HCT116 (cell line): ENCODE results near the gene ZXDC. TPM values are rescaled to one million over a fixed set of nuclear protein-coding genes. Genes with fewer than 3 reads are reported as not detected.

ENCODE experiments used
- ATAC-seq: fragments of 200-7000 bp; cut with Tn5 transposase; 2 replicates; pipeline ENCODE4 v1.9.1; 2020; ENCODE audit warnings: mild to moderate bottlenecking, moderate library complexity
- BruUV-seq: library from RNA; stranded (reverse); fragments of 400-500 nt; replicated peaks from 2 replicates; lab custom pipeline; 2021; lab: Mats Ljungman, UMichigan
- CTCF ChIA-PET: fragments of 300-600 bp; sonication (Branson Sonifier 250); formaldehyde crosslinking; loops from one replicate; lab custom pipeline; 2021; ENCODE audit warnings: antibody characterized with exemption; lab: Charles Lee
- POLR2A ChIA-PET: fragments of 300-600, 350-600 bp; sonication (Branson Sonifier 250); formaldehyde crosslinking; loops from one replicate; lab custom pipeline; 2021; ENCODE audit warnings: antibody characterized with exemption; lab: Charles Lee
- RAD21 ChIA-PET, 2 experiments: fragments of 300-600 bp; sonication (Branson Sonifier 250); formaldehyde crosslinking; loops; one replicate each; lab custom pipeline; 2023; ENCODE audit warnings: low total read pairs in 2 of 2; ENCODE audit not compliant: uncharacterized antibody in 2 of 2, unreplicated experiment in 2 of 2, low non-redundant PET in 1 of 2; lab: Charles Lee
- DNase-seq: peaks from one replicate; pipeline ENCODE4 v3.0.0-alpha.2; 2010; ENCODE audit warnings: low read depth, low spot score
- H2AFZ ChIP-seq: fragments of 200-600 bp; shearing (Covaris generic), sonication (generic); 2 replicates; pipeline ENCODE4 v1.6.1; 2017; ENCODE audit warnings: low read depth, mixed run types, mixed read lengths, antibody characterized with exemption, low read length; ENCODE audit not compliant: poor library complexity, severe bottlenecking
- H3K27ac ChIP-seq: 2 replicates; pipeline ENCODE4 v1.5.1; 2012; ENCODE audit warnings: low read depth, low read length
- H3K27me3 ChIP-seq: fragments of 200-600 bp; sonication (generic); 2 replicates; pipeline ENCODE4 v1.6.1; 2016; ENCODE audit warnings: mixed run types, low read length, mixed read lengths; ENCODE audit not compliant: insufficient read depth
- H3K36me3 ChIP-seq, 2 experiments: fragments of 200-500 bp in 1 of 2; fragments of 200-600 bp in 1 of 2; sonication (Bioruptor generic) in 1 of 2; sonication (generic) in 1 of 2; 2 replicates each; pipeline versions ENCODE4 v1.5.1 to v1.6.1; 2014 to 2016; ENCODE audit warnings: low read length in 2 of 2, inconsistent platforms in 1 of 2, mixed read lengths in 1 of 2, mixed run types in 1 of 2; ENCODE audit not compliant: insufficient read depth in 2 of 2, control insufficient read depth in 1 of 2
- H3K4me1 ChIP-seq, 2 experiments: fragments of 200-600 bp in 1 of 2; sonication (generic) in 1 of 2; 2 replicates each; pipeline versions ENCODE4 v1.5.1 to v1.6.1; 2012 to 2017; ENCODE audit warnings: low read length in 2 of 2, inconsistent platforms in 1 of 2, mild to moderate bottlenecking in 1 of 2, mixed read lengths in 1 of 2, mixed run types in 1 of 2, moderate library complexity in 1 of 2; ENCODE audit not compliant: insufficient read depth in 2 of 2, control insufficient read depth in 1 of 2
- H3K4me2 ChIP-seq: fragments of 200-600 bp; sonication (generic); 2 replicates; pipeline ENCODE4 v1.6.1; 2017; ENCODE audit warnings: mixed run types, low read length, mixed read lengths
- H3K4me3 ChIP-seq, 2 experiments: fragments of 200-600 bp in 1 of 2; sonication (generic) in 1 of 2; replicated peaks in 1 of 2; 2 replicates each; pipeline ENCODE4 v1.5.1; 2011 to 2016; ENCODE audit warnings: low read length in 2 of 2, control low read depth in 1 of 2, low read depth in 1 of 2, mild to moderate bottlenecking in 1 of 2, mixed read lengths in 1 of 2, mixed run types in 1 of 2
- H3K79me2 ChIP-seq: fragments of 200-600 bp; sonication (generic); 2 replicates; pipeline ENCODE4 v1.6.1; 2017; ENCODE audit warnings: mild to moderate bottlenecking, mixed run types, low read length, moderate library complexity, mixed read lengths; ENCODE audit not compliant: insufficient read depth
- H3K9ac ChIP-seq: fragments of 200-600 bp; sonication (generic); 2 replicates; pipeline ENCODE4 v1.6.1; 2016; ENCODE audit warnings: low read length, mixed read lengths
- H3K9me2 ChIP-seq: fragments of 200-600 bp; sonication (generic), shearing (Covaris generic); 2 replicates; pipeline ENCODE4 v1.6.1; 2017; ENCODE audit warnings: mixed run types, mild to moderate bottlenecking, moderate library complexity; ENCODE audit not compliant: insufficient read depth
- H3K9me3 ChIP-seq, 2 experiments: fragments of 200-500 bp in 1 of 2; fragments of 200-600 bp in 1 of 2; sonication (Bioruptor generic) in 1 of 2; sonication (generic) in 1 of 2; 2 replicates each; pipeline ENCODE4 v1.6.1; 2014 to 2017; ENCODE audit warnings: low read length in 2 of 2, mixed read lengths in 2 of 2, inconsistent platforms in 1 of 2, low read depth in 1 of 2, mild to moderate bottlenecking in 1 of 2, mixed run types in 1 of 2, moderate library complexity in 1 of 2; ENCODE audit not compliant: control insufficient read depth in 1 of 2, insufficient read depth in 1 of 2
- H4K20me1 ChIP-seq: fragments of 200-600 bp; sonication (generic), shearing (Covaris generic); 2 replicates; pipeline ENCODE4 v1.6.1; 2017; ENCODE audit warnings: mixed run types, mild to moderate bottlenecking, moderate library complexity; ENCODE audit not compliant: insufficient read depth
- CEBPB ChIP-seq: IDR thresholded peaks from 2 replicates; pipeline ENCODE4 v1.6.1; 2012; ENCODE audit warnings: low read depth
- EZH2phosphoT487 ChIP-seq: fragments of 200-600 bp; IDR thresholded peaks from 2 replicates; pipeline ENCODE4 v1.6.1; 2018; ENCODE audit warnings: antibody characterized with exemption, borderline replicate concordance
- JUND ChIP-seq: IDR thresholded peaks from 2 replicates; pipeline ENCODE4 v1.6.1; 2012
- POLR2A ChIP-seq: IDR thresholded peaks from 2 replicates; pipeline ENCODE4 v1.7.0; 2011; ENCODE audit warnings: borderline replicate concordance; ENCODE audit not compliant: insufficient read depth, insufficient read length; ENCODE audit errors: extremely low read depth
- RAD21 ChIP-seq: IDR thresholded peaks from 2 replicates; pipeline ENCODE4 v1.6.1; 2012; ENCODE audit warnings: low read depth, mild to moderate bottlenecking
- SP1 ChIP-seq: IDR thresholded peaks from 2 replicates; pipeline ENCODE4 v1.6.1; 2012; ENCODE audit warnings: low read depth
- SRF ChIP-seq: IDR thresholded peaks from 2 replicates; pipeline ENCODE4 v1.6.1; 2012; ENCODE audit warnings: low read depth
- TCF7L2 ChIP-seq: IDR thresholded peaks from 2 replicates; pipeline ENCODE4 v1.7.0; 2011; ENCODE audit warnings: borderline replicate concordance, inconsistent platforms; ENCODE audit not compliant: insufficient read depth, insufficient read length; ENCODE audit errors: extremely low read depth
- YY1 ChIP-seq: IDR thresholded peaks from 2 replicates; pipeline ENCODE4 v1.6.1; 2011; ENCODE audit warnings: low read length, low read depth, moderate library complexity, mild to moderate bottlenecking; ENCODE audit not compliant: insufficient replicate concordance; ENCODE audit errors: extremely low read depth
- intact Hi-C: fragments of 100-400 bp; cut with micrococcal nuclease; formaldehyde crosslinking; loops from 2 replicates; pipeline ENCODE4 v1.10.0; 2022
- total RNA-seq: library from RNA; stranded (reverse); gene quantifications from one replicate; pipeline ENCODE4 v1.2.1, GENCODE V29; 2021; ENCODE audit not compliant: unreplicated experiment
- TF ChIP-seq, protein P1 (sequence below): IDR thresholded peaks from 2 replicates; pipeline ENCODE4 v1.6.1; 2011; ENCODE audit warnings: mild to moderate bottlenecking, low read length, moderate library complexity; ENCODE audit not compliant: insufficient replicate concordance; ENCODE audit errors: extremely low read depth
- TF ChIP-seq, protein P2 (sequence below): IDR thresholded peaks from 2 replicates; pipeline ENCODE4 v1.6.1; 2012

The ZXDC gene
- total RNA-seq, 1 experiment from 2014 or later, result 29.9 TPM

DNA sequence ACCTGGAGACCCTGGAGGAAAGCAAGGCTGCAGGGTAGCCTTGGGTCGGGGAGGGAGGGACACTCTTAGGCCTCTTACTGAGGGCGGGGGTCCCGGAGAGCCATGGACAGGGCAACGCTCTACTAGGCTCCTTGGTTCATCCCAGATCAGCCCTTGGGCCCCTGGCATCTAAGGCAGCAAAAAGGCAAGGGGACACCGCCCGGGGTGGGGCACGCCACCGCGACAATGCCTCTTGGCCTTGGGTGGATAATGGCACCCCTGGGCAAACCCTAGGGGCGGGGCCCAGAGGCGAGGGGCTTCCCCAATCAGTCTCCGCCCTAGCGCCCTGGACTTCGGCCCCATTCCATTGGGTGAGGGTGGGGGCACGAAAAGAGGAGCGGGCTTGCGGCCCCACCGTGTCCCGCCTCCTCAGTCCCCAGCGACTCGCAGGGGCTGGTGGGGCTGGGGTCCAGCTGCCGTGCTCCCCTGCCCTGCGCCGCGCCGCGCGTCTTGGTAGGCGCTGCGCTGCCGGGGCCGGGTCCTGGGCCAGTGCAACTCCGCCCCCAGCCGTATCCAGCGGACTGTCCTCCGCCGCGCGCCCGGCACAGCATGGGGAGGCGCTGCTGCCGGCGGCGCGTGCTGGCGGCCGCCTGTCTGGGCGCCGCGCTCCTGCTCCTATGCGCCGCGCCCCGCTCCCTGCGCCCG, 48.2 kb upstream of the ZXDC start, which contains the start of gene CHST13:
TSS of gene CHST13 (plus strand) at position 411 of the 684 bp plus-strand sequence. CDS start at position 589, 178 bp downstream.
- RAD21 ChIA-PET, result no interaction called here
- TF ChIP-seq YY1 (no peak), POLR2A (no peak), CEBPB (no peak), RAD21 (no peak), SP1 (no peak), EZH2phosphoT487 (no peak), SRF (no peak), JUND (no peak), TCF7L2 (no peak)
- TF ChIP-seq, protein P1, sequence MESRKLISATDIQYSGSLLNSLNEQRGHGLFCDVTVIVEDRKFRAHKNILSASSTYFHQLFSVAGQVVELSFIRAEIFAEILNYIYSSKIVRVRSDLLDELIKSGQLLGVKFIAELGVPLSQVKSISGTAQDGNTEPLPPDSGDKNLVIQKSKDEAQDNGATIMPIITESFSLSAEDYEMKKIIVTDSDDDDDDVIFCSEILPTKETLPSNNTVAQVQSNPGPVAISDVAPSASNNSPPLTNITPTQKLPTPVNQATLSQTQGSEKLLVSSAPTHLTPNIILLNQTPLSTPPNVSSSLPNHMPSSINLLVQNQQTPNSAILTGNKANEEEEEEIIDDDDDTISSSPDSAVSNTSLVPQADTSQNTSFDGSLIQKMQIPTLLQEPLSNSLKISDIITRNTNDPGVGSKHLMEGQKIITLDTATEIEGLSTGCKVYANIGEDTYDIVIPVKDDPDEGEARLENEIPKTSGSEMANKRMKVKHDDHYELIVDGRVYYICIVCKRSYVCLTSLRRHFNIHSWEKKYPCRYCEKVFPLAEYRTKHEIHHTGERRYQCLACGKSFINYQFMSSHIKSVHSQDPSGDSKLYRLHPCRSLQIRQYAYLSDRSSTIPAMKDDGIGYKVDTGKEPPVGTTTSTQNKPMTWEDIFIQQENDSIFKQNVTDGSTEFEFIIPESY, result no peak
- TF ChIP-seq, protein P2, sequence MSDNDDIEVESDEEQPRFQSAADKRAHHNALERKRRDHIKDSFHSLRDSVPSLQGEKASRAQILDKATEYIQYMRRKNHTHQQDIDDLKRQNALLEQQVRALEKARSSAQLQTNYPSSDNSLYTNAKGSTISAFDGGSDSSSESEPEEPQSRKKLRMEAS, result no peak
- TF ChIP-seq, all 23 proteins: peak for 0
- Histone ChIP-seq H3K4me3 (peak within 1 kb of the TSS; percentile 24 to 55), H3K27me3 (no peaks in the 10 kb centered on the region), H3K27ac (no peak within 1 kb of the TSS), H3K36me3 (no peaks in the 10 kb centered on the region), H3K4me2 (peak within 1 kb of the TSS; percentile 74), H3K79me2 (no peaks in the 10 kb centered on the region), H3K9me2 (no peaks in the 10 kb centered on the region), H3K9ac (peak within 1 kb of the TSS; percentile 25; the same call in 1 of the 2 replicates), H3K9me3 (no peaks in the 10 kb centered on the region), H2AFZ (no peak within 1 kb of the TSS), H3K4me1 (peaks cover 4 to 13% of the 10 kb centered on the region in 2 experiments; a peak in 2 of 4 replicates), H4K20me1 (no peaks in the 10 kb centered on the region)
- no peak for DNase-seq
- intact Hi-C loops, result loop anchor here (2.0 to 10.0 kb wide), 3 partner anchors 141 to 1021 kb away; no protein-coding TSS in a partner anchor
- BruUV-seq, result no TSS peak
- ATAC-seq, result peak; percentile 79
- POLR2A ChIA-PET, result interaction anchor here (1.1 kb wide), 1 partner anchor 153 kb away, joined by 3 read pairs; no protein-coding TSS in a partner anchor
- CTCF ChIA-PET, result interaction anchor here (1.2 kb wide), 1 partner anchor 1024 kb away, joined by 4 read pairs; no protein-coding TSS in a partner anchor
